ENCODE measurements around the gene RNU5B-1. TPM values are rescaled to one million over a fixed set of nuclear protein-coding genes. Genes with fewer than 3 reads are reported as not detected.
"Not testable (repeated sequence)": the region's sequence is repeated elsewhere in the genome, so short reads cannot be mapped to it uniquely, and the experiment has no call there.

RNU5B-1 gene
- polyA plus RNA-seq, 6 donors from 2014 or later: not detected

- Mint-ChIP-seq H3K36me3 (peaks cover 0 to 4% of the 10 kb centered on the region in 2 donors), H3K4me3 (no peak overlapping the region), H3K27me3 (peaks cover 9 to 69% (median 46%) of the 10 kb centered on the region in 3 donors), H3K27ac (no peak overlapping the region), H3K4me1 (no peaks in the 10 kb centered on the region), H3K9me3 (peaks cover 0 to 14% (median 9%) of the 10 kb centered on the region in 7 donors)
- no peak for DNase-seq
- ATAC-seq (ENCODE audit: low read depth in 2 of 2): no peak
These were observed 42.5 kb downstream of the RNU5B-1 start for GRCh38 chr15:65346856-65347598.

- not testable (repeated sequence) for DNase-seq; H3K27ac Mint-ChIP-seq; H3K4me1 Mint-ChIP-seq; H3K4me3 Mint-ChIP-seq; H3K36me3 Mint-ChIP-seq; ATAC-seq (ENCODE audit: low read depth in 2 of 2)
- Mint-ChIP-seq H3K27me3 (peaks cover 9 to 64% (median 40%) of the 10 kb centered on the region in 3 donors), H3K9me3 (peaks cover 0 to 21% (median 15%) of the 10 kb centered on the region in 7 donors)
These were observed 43.3 kb downstream of the RNU5B-1 start for GRCh38 chr15:65347756-65348155.

GRCh38 chr15:65349338-65349737 lies 44.9 kb downstream of the RNU5B-1 start:
- no peak for DNase-seq
- H3K4me1 Mint-ChIP-seq: no peaks in the 10 kb centered on the region
- no peak overlapping the region for H3K4me3 Mint-ChIP-seq
- H3K27ac Mint-ChIP-seq: no peak overlapping the region
- peaks cover 1 to 33% (median 24%) of the 10 kb centered on the region in 7 donors for H3K9me3 Mint-ChIP-seq
- H3K36me3 Mint-ChIP-seq: peaks cover 4 to 7% of the 10 kb centered on the region in 2 donors
- no peak for ATAC-seq (ENCODE audit: low read depth in 2 of 2)
- peaks cover 12 to 66% (median 38%) of the 10 kb centered on the region in 3 donors for H3K27me3 Mint-ChIP-seq

GRCh38 chr15:65351972-65352371 lies 47.5 kb downstream of the RNU5B-1 start:
- H3K27ac Mint-ChIP-seq; H3K4me1 Mint-ChIP-seq; DNase-seq; H3K4me3 Mint-ChIP-seq; H3K36me3 Mint-ChIP-seq; ATAC-seq (ENCODE audit: low read depth in 2 of 2): not testable (repeated sequence)
- H3K27me3 Mint-ChIP-seq: peaks cover 23 to 69% (median 42%) of the 10 kb centered on the region in 3 donors
- H3K9me3 Mint-ChIP-seq: peaks cover 2 to 38% (median 28%) of the 10 kb centered on the region in 7 donors

Other genes starting within 250 kb of the RNU5B-1 start
- gene RASL12, start 236.7 kb upstream of the RNU5B-1 start, polyA plus RNA-seq (ENCODE audit: low read depth in 6 of 6): not detected
- gene KBTBD13, start 227.9 kb upstream of the RNU5B-1 start, polyA plus RNA-seq (ENCODE audit: low read depth in 6 of 6): not detected
- gene UBAP1L, start 189.5 kb upstream of the RNU5B-1 start, polyA plus RNA-seq (ENCODE audit: low read depth in 6 of 6): under 1 TPM in 4 of 6 donors, not detected in 2; 0.04 to 0.52 (median 0.24) TPM
- gene PDCD7, start 170.9 kb upstream of the RNU5B-1 start, polyA plus RNA-seq (ENCODE audit: low read depth in 6 of 6): 10 to 100 TPM in 5 of 6 donors, 1 to 10 TPM in 1; 7.7 to 20.7 (median 14.5) TPM
- 10 to 100 TPM; 21.1 to 33.5 (median 29.6) TPM for gene CLPX, start 119.3 kb upstream of the RNU5B-1 start, polyA plus RNA-seq (ENCODE audit: low read depth in 6 of 6)
- not detected for gene CILP, start 93.2 kb upstream of the RNU5B-1 start, polyA plus RNA-seq (ENCODE audit: low read depth in 6 of 6)
- 10 to 100 TPM; 18.6 to 32.9 (median 27.6) TPM for gene PARP16, start 17.8 kb upstream of the RNU5B-1 start, polyA plus RNA-seq (ENCODE audit: low read depth in 6 of 6)
- gene RNU5A-1, start 8.6 kb upstream of the RNU5B-1 start, polyA plus RNA-seq (ENCODE audit: low read depth in 6 of 6): not detected
- not detected for gene IGDCC3, start 73.3 kb downstream of the RNU5B-1 start, polyA plus RNA-seq (ENCODE audit: low read depth in 6 of 6)
- not detected for gene IGDCC4, start 118.3 kb downstream of the RNU5B-1 start, polyA plus RNA-seq (ENCODE audit: low read depth in 6 of 6)
- 10 to 100 TPM; 40.6 to 98.5 (median 48.3) TPM for gene DPP8, start 213.0 kb downstream of the RNU5B-1 start, polyA plus RNA-seq (ENCODE audit: low read depth in 6 of 6)
- 10 to 100 TPM; 15.0 to 25.8 (median 23.7) TPM for gene HACD3, start 225.8 kb downstream of the RNU5B-1 start, polyA plus RNA-seq (ENCODE audit: low read depth in 6 of 6)

Measured in naive B cell (primary cell).